NCI-H2171 (cell line): ENCODE results near the gene ZNF256.

ENCODE experiments used
- DNase-seq: peaks from one replicate; lab custom pipeline; 2025; lab: John Stamatoyannopoulos, UW

ZNF256 gene

GRCh38 chr19:57947419-57948134 lies at the start of gene ZNF256:
Gene ZNF256 (minus strand): TSS chr19:57947706. CDS start chr19:57947474, 232 bp downstream.
- peak; percentile 98 for DNase-seq

- DNase-seq: no peak
Observed at GRCh38 chr19:57992841-57993240, 45.3 kb upstream of the ZNF256 start.

DNA sequence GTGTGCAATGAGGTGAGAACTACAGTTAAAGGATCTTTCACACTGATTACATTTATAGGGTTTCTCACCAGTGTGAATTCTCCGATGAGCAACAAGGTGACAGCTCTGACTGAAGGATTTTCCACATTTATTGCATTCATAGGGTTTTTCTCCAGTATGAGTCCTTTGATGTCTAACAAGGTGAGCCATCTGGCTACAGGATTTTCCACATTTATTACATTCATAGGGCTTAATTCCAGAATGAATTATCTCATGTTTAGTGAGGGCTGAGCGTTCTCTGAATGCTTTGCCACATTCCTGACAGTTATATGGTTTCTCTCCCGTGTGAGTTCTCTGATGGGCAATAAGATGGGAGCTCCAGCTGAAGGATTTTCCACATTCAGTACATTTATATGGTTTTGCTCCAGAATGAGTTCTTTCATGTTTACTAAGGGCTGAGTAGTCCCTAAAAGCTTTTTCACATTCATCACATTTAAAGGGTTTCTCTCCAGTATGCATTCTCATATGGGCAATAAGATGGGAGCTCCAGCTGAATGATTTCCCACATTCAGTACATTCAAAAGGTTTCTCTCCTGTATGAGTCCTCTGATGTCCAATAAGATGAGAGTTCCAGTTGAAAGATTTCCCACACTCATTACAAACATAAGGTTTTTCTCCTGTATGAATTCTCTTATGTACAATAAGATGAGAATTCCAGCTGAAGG lies 31.2 kb upstream of the ZNF256 start:
- no peak for DNase-seq

GRCh38 chr19:57974434-57974833 lies 26.9 kb upstream of the ZNF256 start, which contains the start of gene C19orf18:
Gene C19orf18 (minus strand): TSS chr19:57974534. CDS start chr19:57974432, 102 bp downstream.
- no peak for DNase-seq

GRCh38 chr19:57964761-57965160 lies 17.3 kb upstream of the ZNF256 start:
- DNase-seq: no peak

- DNase-seq: no peak
Observed at GRCh38 chr19:57961785-57962184, 14.3 kb upstream of the ZNF256 start.

GRCh38 chr19:57954996-57955395 lies 7.5 kb upstream of the ZNF256 start:
- no peak for DNase-seq

DNA sequence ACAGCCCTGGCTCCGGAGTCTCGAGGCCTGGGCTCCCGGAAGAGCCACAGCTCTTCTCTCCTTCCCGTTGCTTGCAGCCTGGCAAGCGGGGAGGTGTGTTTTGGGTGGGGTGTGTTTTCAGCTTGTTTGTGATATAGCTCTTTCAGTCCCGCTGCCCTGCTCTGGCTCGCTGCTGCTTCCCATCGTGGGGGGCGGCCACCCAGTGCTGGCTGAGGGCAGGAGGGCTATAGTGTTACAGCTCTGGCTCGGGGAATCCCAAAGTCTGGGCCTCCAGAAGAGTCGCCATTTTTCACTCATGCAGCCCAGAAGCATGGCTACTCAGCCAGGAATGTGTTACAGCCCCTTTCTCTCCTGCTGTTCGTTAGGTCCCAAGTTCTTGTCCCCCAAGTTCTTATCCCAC lies 2.2 kb upstream of the ZNF256 start:
- DNase-seq: no peak

GRCh38 chr19:57949296-57949695 lies 1.8 kb upstream of the ZNF256 start:
- no peak for DNase-seq

DNA sequence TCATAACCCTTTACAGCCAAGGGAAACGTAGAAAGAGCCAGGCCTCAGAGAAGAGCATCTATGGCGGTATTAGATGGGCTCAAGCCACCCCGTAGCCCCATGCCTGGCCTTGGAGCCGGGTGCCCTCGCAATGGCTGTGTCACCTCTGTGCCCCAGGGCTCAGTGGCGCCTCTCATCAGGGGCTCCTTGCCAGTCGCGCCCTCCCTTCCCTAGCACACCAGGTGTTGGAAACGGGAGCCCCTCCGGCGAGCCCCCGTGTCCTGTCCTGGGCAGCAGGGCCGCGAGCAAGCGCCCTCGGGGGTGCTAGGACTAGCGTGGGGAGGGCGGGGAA lies 453 bp downstream of the ZNF256 start:
- no peak for DNase-seq

DNA sequence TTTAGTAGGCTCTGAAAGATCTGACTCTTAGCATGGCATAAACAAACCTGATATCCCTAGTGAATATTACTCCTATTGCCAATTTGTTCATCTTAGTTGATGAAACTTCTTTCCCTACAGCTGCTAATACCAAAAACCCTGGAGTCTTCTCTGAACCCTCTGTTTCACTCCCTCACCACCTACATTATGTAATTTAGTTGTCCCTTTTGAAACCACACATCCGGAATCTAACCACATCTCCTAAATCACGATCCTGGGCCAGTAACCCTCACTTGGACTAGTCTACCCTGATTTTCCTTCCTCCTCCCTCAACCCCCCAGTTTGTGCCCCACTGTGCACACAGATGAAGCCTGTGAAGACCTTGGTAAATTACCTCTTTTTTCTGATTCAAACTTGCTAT lies 1.2 kb downstream of the ZNF256 start:
- no peak for DNase-seq

DNA sequence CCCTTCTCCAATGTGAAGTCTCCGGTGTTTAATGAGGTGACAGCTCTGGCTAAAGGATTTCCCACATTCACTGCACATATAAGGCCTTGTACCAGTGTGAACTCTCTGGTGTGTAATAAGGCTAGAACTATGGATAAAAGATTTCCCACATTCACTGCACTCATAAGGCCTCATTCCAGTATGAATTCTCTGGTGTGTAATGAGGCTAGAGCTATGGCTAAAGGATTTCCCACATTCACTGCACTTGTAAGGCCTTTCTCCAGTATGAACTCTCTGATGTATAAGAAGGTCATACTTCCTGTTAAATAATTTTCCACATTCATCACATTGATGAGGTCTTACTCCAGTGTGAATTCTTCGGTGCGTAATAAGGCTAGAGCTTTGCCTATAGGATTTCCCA lies 5.9 kb downstream of the ZNF256 start:
- DNase-seq: no peak

DNA sequence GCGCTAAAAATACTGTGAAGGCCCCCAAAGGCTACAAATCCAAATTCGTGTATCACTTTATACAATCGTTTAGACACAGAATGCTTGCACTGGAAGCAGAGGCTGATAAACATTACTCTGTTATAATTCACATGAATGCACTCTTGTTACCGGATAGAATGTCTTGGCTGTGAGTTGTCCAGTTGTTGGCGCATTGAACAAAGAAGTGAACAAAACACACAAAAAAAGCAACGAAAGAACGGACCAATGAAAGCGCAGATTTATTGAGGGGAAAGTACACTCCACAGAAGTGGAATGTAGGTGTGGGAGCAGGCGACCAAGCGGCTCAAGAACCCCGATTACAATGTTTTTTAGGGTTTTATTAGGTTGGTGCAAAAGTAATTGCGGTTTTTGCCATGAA lies 11.8 kb downstream of the ZNF256 start:
- DNase-seq: no peak

GRCh38 chr19:57934820-57935665 lies 12.5 kb downstream of the ZNF256 start, which contains the start of gene ZNF418:
Gene ZNF418 (minus strand): TSS chr19:57935402. CDS start chr19:57933822, 1,580 bp downstream.
- DNase-seq: peak; percentile 82

DNA sequence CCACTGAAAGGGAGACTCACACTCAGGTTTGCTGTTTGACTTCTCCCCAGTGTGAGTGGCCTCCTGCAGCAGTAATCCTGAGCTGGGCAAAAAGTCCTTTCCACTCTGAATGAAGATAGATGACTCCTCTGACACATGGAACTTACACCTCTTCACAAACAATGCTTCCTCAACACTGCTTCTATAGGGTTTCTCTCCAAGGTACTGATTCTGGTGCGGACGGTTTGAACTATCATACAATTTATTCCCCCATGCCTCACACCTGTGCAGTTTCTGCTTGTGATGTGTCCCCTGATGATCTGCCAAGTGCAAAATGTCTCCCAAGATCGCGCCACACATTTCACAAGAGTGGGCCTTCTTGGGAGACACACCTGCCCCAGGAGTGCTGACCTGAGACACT lies 19.9 kb downstream of the ZNF256 start:
- no peak for DNase-seq

GRCh38 chr19:57916168-57916995 lies 31.1 kb downstream of the ZNF256 start, which contains the start of gene ZNF417:
Gene ZNF417 (minus strand): TSS chr19:57916592. CDS start chr19:57916411, 181 bp downstream.
- DNase-seq: peak; percentile 91

GRCh38 chr19:57914531-57914930 lies 33.0 kb downstream of the ZNF256 start:
- no peak for DNase-seq

DNA sequence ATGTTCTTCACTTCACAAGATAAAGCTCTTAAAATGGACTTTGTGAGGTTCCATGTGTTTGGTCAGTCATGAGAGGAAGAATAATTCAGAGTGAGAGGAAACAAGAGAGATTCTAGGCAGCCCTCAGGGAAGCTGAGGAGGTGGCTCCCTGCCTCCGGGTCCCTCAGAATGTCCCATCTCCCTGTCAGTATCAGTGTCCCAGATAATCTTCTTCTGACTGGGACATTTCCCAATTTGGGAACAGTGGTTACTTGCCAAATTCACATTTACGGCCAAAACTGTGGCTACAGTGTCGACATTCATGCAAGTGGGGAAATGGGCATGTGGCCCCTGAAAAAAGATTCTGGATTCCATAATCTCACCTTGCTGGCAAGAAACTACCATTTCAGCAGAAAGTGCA lies 40.1 kb downstream of the ZNF256 start:
- DNase-seq: no peak

DNA sequence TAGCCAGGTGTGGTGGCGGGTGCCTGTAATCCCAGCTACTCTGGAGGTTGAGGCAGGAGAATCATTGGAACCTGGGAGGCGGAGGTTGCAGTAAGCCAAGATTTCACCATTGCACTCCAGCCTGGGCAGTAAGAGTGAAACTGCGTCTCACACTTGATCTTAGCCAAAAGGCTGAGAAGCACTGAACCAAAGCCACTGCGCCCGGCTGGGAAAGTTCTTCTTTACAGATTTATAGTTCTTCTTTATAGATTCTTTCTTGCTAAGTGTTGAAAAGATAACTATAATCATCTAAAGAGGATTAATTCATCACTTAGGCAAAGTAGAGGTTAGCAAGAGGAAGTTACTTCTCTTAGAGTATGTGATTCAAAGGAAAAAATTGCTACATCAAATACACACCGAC lies 42.2 kb downstream of the ZNF256 start:
- no peak for DNase-seq

- DNase-seq: no peak
Observed at GRCh38 chr19:57903618-57904184, 43.8 kb downstream of the ZNF256 start.

GRCh38 chr19:57900311-57900710 lies 47.2 kb downstream of the ZNF256 start:
- DNase-seq: no peak
